Measurements from ENCODE around the gene C14orf93. TPM values are rescaled to one million over a fixed set of nuclear protein-coding genes. Genes with fewer than 3 reads are reported as not detected.
A peak's percentile ranks its signal among the peaks of the same experiment; 100 is the strongest.

Gene C14orf93
- total RNA-seq, 1 donor from 2014 or later: 5.5 TPM

- no peak for DNase-seq
Observed at GRCh38 chr14:22993517-22993916, 16.4 kb downstream of the C14orf93 start.

GRCh38 chr14:22991852-22992251 lies 18.1 kb downstream of the C14orf93 start:
- DNase-seq: no peak

- DNase-seq: no peak
Observed at GRCh38 chr14:22987291-22987690, 22.7 kb downstream of the C14orf93 start.

- peak; percentile 81 for DNase-seq
Observed at GRCh38 chr14:22986508-22987054, 23.4 kb downstream of the C14orf93 start.

- no peak for DNase-seq
Observed at GRCh38 chr14:22985894-22986507, 23.9 kb downstream of the C14orf93 start.

- no peak for DNase-seq
Observed at GRCh38 chr14:22984959-22985658, 24.8 kb downstream of the C14orf93 start.

- DNase-seq: peak; percentile 43
Observed at GRCh38 chr14:22982477-22983245, 27.3 kb downstream of the C14orf93 start, which contains the start of gene AJUBA. TSS of gene AJUBA (minus strand) at chr14:22982551. CDS start at chr14:22982266, 285 bp downstream.

- DNase-seq: no peak
Observed at GRCh38 chr14:22981876-22982476, 28.0 kb downstream of the C14orf93 start.

- DNase-seq: no peak
Observed at GRCh38 chr14:22981090-22981875, 28.7 kb downstream of the C14orf93 start.

GRCh38 chr14:22980672-22981089 lies 29.3 kb downstream of the C14orf93 start:
- no peak for DNase-seq

- no peak for DNase-seq
Observed at GRCh38 chr14:22979748-22980392, 30.1 kb downstream of the C14orf93 start.

GRCh38 chr14:22978981-22979671 lies 30.8 kb downstream of the C14orf93 start:
- no peak for DNase-seq

- DNase-seq: no peak
Observed at GRCh38 chr14:22978487-22978837, 31.5 kb downstream of the C14orf93 start.

GRCh38 chr14:22977684-22978486 lies 32.1 kb downstream of the C14orf93 start:
- DNase-seq: no peak

GRCh38 chr14:22977434-22977683 lies 32.6 kb downstream of the C14orf93 start:
- no peak for DNase-seq

GRCh38 chr14:22976620-22977433 lies 33.1 kb downstream of the C14orf93 start:
- DNase-seq: no peak

GRCh38 chr14:22974530-22975313 lies 35.2 kb downstream of the C14orf93 start:
- DNase-seq: no peak

Measured in occipital lobe (tissue), 2 donors.